Gastroesophageal sphincter (tissue), 3 donors: Measurements from ENCODE around the gene SYNM.

Experiments used
- EP300 ChIP-seq: sonication (generic); formaldehyde crosslinking; IDR thresholded peaks from one replicate; pipeline ENCODE4 v1.6.1; 2017; ENCODE audit warnings: antibody characterized with exemption, mild to moderate bottlenecking
- POLR2AphosphoS5 ChIP-seq: sonication (generic); formaldehyde crosslinking; IDR thresholded peaks from one replicate; pipeline ENCODE4 v1.6.1; 2017; ENCODE audit warnings: antibody characterized with exemption
- TF ChIP-seq, protein P1 (sequence below), 4 experiments: fragments of 200-600 bp in 2 of 4; fragments of 450-650 bp in 2 of 4; sonication (generic) in 1 of 4; IDR thresholded peaks; one replicate each; pipeline ENCODE4 v1.5.1; 2017 to 2019; ENCODE audit warnings: antibody characterized with exemption in 4 of 4, mild to moderate bottlenecking in 2 of 4, moderate library complexity in 2 of 4

DNA sequence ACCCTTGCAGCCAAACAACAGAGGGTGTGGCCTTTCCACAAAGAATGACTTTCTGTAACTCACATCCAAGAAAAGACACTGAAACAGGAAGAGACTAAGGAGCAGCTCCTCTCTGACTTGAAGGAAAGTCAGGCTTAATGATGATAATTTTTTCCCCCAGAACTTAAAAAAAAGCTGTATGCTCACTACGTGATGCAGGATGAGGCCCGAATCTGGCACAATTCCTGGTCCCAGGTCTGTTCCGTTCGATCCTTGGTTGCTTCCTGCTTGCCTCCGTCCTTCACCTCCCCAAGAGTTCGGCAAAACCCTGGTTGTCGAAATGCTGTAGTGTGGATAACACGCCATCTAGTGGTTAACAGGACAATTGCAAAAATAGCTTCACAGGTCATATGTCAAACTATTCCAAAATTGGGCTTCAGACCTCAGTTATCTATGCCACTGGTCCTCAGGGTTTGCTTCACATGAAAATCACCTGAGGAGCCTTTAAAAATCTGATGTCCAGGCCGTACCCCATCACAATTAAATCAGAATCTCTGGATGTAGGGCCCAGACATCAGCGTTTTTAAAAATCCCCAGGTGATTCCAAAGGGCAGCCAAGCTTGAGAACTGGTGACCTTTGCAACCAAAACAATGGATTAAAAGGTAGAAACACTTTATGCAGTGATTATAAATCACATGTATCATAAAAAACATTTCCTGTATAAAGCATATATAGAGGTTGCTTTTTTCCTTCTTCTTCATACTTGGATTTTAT is 28.1 kb upstream of the SYNM start:
- TF ChIP-seq, protein P1, sequence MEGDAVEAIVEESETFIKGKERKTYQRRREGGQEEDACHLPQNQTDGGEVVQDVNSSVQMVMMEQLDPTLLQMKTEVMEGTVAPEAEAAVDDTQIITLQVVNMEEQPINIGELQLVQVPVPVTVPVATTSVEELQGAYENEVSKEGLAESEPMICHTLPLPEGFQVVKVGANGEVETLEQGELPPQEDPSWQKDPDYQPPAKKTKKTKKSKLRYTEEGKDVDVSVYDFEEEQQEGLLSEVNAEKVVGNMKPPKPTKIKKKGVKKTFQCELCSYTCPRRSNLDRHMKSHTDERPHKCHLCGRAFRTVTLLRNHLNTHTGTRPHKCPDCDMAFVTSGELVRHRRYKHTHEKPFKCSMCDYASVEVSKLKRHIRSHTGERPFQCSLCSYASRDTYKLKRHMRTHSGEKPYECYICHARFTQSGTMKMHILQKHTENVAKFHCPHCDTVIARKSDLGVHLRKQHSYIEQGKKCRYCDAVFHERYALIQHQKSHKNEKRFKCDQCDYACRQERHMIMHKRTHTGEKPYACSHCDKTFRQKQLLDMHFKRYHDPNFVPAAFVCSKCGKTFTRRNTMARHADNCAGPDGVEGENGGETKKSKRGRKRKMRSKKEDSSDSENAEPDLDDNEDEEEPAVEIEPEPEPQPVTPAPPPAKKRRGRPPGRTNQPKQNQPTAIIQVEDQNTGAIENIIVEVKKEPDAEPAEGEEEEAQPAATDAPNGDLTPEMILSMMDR (IDR thresholded peaks at IDR 0.05): peak; percentile 88 to 92 (median 90)
- no peak for TF ChIP-seq EP300
- TF ChIP-seq POLR2AphosphoS5: no peak
